Epithelial cell of proximal tubule (primary cell): Measurements from ENCODE around the gene GSG1. TPM values are rescaled to one million over a fixed set of nuclear protein-coding genes. Genes with fewer than 3 reads are reported as not detected.

ENCODE experiments used
- DNase-seq: peaks from one replicate; pipeline ENCODE4 v3.0.0-alpha.2; 2011; ENCODE audit warnings: low read depth
- H3K4me3 ChIP-seq: 2 replicates; pipeline ENCODE4 v1.5.1; 2011; ENCODE audit warnings: low read depth, mild to moderate bottlenecking, low read length
- total RNA-seq: library from RNA; depleted of rRNA; stranded (reverse); fragments of >200 nt; gene quantifications from 2 replicates; pipeline ENCODE4 v1.2.3, GENCODE V29; 2015
- TF ChIP-seq, protein P1 (sequence below): conservative IDR thresholded peaks from 2 replicates; pipeline ENCODE4 v1.5.1; 2012; ENCODE audit warnings: low read depth, mild to moderate bottlenecking, low read length

GSG1 gene
- total RNA-seq, 1 donor from 2014 or later = 0.75 TPM

DNA sequence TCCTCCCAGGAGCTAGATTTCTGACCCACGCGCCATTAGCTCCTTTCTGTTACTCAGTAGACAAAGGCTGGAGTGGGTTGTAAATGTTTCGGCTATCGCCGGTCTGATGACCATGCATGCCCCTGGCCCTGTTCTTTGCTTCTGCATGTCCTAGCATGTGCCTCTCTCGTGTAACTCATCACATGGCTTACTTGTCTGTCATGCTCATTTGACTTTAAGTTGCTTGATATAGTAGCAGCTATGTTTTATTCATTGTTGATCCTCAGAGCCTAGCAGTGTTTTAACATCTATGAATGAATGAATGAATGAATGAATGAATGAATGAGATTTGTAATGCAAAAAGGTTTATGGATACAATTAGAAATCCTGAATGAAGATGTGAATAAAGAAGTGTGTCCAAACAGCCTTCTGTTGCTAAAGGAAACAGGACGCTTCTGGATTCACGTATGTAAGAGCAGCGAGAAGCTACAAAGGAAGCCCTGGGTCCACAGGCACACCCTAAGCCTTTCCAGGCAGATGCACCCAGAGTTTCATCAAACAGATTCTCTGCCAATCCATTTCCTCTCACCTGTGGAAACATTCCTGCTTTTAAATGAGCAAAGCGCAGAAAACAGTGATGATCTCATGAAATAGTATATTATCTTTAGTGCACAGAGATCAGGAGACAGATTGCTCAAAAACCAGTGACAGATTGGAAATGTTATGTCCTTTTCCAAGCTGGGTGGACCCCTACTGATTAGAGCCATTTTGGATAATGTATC is 3.4 kb downstream of the GSG1 start:
- no peak overlapping the region for H3K4me3 ChIP-seq
- TF ChIP-seq, protein P1, sequence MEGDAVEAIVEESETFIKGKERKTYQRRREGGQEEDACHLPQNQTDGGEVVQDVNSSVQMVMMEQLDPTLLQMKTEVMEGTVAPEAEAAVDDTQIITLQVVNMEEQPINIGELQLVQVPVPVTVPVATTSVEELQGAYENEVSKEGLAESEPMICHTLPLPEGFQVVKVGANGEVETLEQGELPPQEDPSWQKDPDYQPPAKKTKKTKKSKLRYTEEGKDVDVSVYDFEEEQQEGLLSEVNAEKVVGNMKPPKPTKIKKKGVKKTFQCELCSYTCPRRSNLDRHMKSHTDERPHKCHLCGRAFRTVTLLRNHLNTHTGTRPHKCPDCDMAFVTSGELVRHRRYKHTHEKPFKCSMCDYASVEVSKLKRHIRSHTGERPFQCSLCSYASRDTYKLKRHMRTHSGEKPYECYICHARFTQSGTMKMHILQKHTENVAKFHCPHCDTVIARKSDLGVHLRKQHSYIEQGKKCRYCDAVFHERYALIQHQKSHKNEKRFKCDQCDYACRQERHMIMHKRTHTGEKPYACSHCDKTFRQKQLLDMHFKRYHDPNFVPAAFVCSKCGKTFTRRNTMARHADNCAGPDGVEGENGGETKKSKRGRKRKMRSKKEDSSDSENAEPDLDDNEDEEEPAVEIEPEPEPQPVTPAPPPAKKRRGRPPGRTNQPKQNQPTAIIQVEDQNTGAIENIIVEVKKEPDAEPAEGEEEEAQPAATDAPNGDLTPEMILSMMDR = no peak
- no peak for DNase-seq

DNA sequence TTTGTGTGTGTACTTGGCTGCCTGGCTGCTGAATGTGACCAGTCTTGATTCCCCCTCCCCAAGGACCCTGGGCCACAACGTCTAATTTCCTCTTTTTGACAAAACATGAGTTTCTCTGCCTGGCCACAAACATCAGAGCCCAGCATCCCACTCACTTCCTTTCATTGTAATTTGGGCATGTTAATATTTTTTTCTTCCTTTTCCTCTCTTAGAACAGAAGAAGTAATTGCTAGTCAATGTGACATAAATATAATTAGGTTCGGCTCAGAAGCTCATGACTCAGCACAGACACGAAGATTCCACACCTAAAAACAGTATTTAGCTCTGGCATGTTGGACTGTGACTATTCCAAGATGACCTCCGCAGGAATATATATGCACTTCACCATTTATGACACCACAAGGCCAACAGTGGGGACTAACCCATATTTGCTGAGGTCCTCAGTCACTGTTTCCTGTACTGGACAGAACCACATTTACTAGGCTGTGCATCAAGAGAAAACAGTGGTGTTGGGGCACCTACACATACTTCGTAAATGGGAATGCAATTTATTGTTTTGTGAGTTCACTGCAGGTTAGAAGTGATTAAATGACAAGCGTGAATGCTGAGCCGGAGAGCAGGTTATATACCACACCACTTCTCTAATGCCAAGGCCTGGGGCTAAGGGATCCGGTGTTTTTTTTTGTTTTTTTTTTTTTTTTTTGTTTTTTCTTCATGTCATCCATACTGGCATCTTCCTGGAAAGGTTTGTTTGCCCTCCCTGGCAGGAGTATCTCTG is 4.2 kb downstream of the GSG1 start:
- no peak for DNase-seq
- TF ChIP-seq, protein P1 = no peak
- no peak overlapping the region for H3K4me3 ChIP-seq

DNA sequence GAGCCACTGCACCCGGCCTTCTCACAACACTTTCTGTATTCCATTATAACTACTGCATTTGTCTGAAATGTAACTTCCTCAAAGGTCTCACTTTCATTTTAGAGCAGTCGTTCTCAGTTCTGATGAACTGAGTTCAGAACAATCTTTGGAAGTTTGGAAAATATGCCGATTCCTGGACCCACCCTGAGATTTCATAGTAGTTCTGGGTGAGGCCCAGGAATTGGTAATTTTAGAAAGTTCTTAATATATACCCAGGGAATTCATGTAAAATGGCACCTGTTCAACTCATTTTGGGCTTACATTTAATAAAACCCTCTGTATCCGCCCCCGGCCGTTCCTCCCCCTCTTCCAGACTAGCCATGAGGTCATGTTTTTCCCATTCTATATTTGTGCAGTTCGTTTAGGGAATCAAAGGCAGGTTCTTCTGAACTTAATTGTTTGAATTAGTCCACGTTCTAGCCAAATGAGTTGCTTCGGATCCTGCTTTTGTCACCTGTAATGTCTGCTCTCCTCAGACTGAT is 5.9 kb downstream of the GSG1 start:
- no peak for DNase-seq
- H3K4me3 ChIP-seq = no peak overlapping the region
- TF ChIP-seq, protein P1 = no peak

DNA sequence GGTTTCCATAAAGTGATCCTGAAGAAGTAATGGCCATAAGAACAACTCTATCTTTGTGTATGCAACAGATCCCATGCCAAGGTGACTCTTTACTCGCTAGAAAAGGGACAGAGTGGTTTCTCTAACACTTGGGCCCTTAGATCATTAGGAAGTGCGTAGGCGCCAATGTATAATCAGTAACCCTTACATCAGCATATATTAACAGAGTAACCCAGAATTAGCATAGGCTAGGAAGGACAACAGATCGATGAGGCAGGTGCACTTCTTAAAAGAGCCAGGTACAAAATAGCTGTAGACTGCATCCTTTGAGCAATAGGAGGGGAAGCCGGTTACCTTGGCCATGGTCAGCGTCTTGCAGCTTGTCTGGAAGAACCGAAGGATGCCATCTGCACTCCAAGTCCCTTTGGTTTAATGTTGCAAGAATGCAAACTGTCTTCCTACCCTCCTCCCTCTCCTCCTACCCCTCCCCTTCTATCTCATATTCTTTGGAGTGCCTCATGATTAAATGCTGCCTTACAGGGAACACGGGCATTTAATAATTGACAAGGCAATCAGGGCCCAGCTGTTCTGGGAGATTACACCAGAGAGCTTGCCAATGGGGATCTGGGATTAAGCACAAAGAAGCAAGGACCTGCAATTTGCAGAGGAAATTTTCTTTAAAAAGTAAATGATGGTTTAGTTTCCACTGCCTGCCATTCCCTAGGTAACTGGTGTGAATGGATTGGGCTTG is 8.0 kb downstream of the GSG1 start:
- DNase-seq = no peak
- no peak overlapping the region for H3K4me3 ChIP-seq
- TF ChIP-seq, protein P1 = no peak

DNA sequence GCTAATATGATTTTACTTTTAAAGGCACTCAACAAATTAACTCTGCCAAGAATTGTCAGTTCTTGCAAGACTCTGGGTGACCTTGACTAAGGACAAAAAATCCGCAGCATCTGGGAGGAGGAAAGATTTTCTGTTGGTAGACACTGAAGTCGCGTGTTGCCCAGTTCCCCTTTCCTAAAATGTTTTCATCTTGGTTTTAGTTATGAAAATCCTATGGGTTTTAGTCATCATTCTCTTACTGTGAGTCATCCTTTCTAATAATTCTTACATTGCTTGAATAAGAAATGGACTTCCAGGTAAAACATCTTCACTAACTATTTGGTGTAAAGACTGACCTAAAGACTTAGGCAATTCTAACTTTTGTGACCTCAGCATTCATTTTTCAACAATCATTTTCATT is 9.1 kb downstream of the GSG1 start:
- no peak for DNase-seq
- H3K4me3 ChIP-seq = no peak overlapping the region
- TF ChIP-seq, protein P1 = no peak

DNA sequence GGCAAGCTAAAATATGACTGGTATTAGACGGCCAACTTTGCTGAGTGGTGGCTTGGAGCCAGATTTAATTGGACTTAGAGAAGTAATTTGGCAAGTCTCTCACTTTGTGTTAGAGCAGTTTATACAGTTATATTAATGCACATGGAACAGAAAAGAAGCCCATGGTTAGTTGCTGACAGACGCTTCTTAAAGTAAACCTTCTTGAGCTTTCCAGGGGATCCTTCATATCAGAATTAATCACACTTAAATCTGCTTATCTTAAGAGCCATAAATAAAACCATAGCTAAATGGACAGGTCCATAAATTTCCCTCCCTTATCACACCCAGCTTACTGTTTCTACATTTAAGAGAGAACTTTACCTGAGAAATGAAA is 9.6 kb downstream of the GSG1 start:
- no peak for DNase-seq
- TF ChIP-seq, protein P1 = no peak
- no peak overlapping the region for H3K4me3 ChIP-seq
